ENCODE results near the gene AP2S1.
A peak's percentile ranks its signal among the peaks of the same experiment; 100 is the strongest.
"Not testable (repeated sequence)": the region's sequence is repeated elsewhere in the genome, so short reads cannot be mapped to it uniquely, and the experiment has no call there.

The AP2S1 gene

DNA sequence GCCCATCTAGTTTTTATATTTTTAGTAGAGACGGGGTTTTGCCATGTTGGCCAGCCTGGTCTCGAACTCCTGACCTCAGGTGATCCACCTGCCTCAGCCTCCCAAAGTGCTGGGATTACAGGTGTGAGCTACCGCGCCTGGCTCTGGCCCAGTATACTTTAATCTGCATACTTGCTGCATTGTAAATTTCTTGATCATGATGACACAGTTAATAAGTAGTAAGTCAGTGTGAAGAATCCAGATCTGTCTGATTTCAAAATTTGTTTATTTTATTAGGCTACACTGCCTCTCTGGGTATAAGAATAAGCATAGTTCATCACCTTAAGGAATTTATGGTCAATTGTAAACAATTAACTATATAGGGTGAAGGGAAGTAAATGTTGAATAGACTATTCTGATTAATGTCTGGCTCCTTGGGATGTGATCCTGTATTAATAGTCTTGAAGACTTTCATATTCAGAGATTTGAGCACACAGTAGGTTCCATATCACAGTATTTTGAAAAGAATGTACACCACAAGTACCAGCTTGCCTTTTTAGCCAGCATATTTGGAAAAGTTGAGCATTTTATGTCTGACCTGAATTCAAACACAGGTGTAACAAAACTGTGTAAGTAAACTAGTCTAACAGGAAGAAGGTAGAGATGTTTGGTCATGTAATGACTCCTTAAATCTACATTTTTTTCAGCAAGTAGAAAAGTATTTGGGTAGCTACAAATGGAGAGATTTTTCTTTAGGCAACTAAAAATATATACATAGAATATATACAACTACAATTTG lies 17.6 kb upstream of the AP2S1 start:
- H3K4me3 ChIP-seq (ENCODE audit: low read depth, low read length), result no peak overlapping the region

DNA sequence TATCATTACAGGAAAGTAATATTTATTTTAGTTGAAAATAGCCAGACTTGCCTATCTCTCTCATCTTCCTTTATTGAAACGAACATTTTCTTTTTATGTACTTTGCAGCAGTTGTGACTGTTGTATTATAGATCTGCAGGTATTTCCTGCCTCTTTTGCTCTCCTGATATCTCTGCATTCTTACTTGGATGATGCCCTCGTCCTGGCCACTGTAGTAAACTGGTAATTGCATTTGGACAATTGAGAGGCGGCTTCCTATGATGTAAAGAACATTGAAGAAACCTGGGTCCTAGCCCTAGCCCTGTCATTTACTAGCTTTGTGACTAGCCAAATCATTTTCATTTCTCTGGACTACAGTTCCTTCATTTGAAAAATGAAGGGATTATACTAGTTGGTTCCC lies 16.5 kb upstream of the AP2S1 start:
- no peak overlapping the region for H3K4me3 ChIP-seq (ENCODE audit: low read depth, low read length)

DNA sequence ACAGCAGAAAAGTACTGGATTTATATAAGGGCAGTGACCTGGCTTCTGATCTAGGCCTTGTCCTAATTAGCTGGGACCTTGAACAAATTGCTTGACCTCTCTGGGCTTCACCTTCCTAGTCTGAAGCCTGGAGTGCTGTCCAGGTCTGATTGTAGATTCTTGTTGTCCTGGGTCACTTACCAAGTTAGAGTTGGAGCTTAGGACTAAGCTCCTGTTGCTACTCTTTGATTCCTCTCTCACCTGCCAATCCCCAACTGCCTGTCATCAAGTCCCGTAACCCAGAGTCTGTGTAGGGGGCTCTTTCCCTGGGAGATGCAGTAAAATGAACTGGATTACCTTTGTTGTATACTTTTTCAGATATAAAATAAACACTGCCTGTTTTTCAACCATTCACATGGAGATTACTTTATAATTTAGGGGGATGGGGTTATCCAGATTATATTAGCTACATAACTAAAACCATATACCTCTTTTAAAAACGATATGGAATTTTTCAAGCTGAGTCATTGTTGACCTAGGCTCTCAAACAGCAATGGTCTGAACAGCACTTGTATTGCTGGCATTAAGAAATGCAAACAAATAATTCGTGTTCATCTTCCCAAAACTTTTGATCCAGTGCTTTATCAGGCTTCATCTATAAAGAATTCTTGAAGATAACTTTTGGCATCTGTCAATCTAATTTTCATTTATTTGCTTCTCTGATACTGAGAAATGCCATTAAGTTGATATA lies 15.9 kb upstream of the AP2S1 start:
- H3K4me3 ChIP-seq (ENCODE audit: low read depth, low read length), result no peak overlapping the region

DNA sequence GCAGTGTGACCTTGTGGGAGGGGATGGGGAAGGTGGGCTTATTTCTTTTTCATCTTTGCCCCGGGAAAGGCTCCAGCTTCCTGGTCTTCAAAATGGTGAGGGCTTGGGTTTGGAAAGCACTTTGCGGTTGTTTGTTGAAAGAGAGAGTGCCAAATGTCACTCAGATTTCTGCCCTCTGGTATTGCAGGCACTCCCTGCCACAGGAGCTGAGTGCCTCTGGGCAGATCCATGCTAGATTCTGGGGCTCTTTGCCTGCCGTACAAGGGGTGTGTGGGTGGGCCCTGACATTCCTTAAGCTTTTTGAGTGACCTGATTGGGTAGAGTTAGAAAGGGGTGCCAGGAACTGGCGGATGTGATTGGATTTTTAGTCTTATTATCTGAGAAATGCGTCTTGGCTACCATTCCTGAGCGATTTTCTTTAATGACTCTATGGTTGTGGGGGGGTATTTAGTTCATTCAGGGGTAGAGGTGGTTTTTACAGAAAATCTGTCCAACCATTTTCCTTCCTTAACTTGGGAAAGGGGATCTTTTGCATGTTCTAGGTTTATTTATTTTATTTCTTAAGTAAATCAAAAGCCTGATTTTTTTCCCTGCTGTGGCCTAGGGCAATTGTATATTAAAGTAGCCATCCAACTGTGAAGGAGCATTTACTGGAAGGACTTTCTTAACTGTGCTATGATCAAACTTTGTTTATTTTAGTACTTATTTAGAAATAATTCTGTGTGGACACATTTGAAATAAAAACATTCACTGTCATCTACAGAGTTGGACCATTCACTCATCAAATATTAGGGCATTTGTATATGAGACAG lies 13.4 kb upstream of the AP2S1 start:
- peak overlapping the region; percentile 27 for H3K4me3 ChIP-seq (ENCODE audit: low read depth, low read length)

DNA sequence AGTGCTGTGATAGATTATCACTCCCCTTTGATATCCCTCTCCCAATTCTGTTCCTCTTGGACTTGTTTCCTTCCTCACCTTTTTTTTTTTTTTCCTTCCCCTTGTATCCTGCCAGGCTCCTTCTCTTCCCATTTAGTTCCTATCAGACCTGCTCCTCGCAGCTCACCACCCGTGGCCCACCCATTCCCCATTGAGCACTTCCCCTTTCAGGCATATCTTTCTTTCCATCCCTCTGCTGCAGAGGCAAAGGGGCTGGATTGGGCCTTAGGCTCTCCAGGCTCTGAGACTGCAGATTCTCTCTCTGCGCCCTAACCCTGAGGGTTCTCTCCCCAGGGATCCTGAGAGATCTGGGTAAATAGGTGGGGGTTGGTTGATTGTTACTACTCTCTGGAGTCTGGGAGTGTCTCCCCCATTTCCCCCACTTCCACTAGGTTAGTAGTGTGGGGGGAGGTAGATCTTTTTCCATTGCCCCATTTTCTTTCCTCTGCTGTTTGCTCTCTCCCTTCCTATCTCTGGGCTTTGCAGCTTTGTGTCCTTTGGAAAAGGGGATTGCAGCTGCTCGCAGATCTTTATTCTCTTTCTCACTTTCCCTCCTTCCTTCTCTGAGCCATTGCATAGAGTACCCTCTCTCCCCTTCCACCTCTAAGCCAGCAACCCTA lies 12.5 kb upstream of the AP2S1 start:
- peak overlapping the region; percentile 27 for H3K4me3 ChIP-seq (ENCODE audit: low read depth, low read length)

DNA sequence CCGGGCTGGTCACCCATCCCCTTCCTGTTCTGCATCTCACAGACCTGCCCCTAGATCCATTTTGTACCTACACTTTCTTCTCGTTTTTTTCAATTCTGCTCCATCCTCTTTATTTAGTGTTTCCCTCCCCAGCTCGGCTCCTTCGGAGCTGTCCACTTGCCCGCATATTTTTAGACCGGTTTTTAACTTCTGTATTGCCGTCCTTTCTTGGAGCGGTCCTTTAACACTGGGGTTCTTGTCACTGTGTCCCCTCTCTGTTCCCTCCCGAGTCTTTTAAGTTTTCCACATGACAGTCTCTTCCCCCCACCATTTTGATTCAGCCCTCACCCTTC lies 11.8 kb upstream of the AP2S1 start:
- peak overlapping the region; percentile 69 for H3K4me3 ChIP-seq (ENCODE audit: low read depth, low read length)

DNA sequence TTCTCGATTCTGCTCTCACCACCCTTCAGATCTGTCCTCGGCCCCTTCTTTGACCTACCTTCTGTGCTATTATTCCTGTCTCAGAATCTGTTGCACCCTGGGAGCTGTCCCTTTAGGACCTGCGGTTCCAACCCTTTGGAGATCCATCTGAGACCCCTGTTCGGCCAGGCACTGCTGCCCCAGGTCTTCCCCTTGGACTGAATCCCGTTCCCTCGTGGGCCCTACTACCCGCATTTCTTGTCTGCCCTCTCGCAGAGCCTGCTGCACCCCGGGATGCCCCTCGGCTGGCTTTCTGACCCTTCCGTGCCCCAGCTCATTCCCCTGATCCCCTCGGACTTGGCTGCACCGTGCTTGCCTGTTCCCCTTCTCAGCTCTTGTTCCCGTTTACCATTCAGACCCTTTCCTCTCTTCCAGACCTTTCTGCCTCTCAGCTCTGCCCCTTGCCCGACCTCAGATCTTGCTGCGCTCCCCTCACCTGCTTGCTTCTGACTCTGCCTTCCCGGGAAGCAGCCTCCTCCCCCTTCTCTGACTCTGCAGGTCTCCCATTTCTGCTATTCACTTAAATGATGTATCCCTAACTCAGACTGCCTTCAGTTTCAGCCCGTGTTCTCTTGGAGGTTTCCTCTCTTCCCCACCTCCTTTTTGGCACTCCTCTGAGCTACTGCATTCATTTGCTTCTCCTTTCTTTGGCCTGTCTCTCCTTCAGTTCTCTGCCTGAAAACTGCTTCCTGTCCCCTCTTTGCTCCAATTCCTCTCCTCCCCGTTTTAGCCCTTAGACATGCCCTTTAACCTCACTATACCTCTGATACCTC lies 11.3 kb upstream of the AP2S1 start:
- peak overlapping the region; percentile 69 for H3K4me3 ChIP-seq (ENCODE audit: low read depth, low read length)

DNA sequence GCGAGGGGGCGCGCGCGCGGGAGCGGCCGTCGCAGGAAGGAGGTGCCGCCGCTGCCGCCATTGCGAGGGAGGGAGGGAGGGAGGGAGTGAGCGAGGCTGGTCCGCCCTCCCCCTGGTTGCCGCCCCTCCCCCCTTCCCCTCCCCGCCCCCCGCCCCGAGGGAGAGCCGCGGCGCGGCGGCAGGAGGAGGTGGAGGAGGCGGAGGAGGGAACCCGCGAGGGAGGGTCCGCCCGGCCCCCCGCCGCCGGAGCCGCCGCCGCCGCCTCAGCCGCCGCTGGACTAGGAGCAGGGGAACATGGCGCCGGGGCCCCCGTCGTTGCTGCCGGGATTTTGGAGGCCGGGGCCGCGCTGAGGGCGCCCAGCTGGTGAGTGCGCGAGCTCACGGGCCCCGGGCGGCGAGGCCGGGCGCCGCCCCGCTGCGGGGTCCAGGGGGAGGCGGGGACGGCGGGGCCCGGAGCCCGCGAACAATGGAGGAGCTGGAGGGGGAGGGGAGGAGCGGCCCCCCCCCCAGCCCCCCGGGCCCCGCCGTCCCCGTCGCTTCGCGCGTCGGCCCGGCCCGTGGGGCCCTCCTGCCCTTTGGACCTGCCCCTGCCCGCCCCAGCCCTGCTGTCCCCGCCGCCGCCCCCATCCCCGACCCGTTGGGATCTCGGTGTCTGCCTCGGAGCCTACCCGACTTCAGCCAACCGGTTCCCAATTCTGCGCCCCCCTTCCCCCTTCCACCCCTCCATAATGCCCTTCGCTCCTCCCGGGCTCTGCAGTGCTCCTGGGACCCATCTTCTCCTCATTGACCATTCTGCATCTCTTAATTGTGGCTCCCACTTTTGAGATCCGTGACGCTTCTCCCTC lies 10.4 kb upstream of the AP2S1 start, which contains the start of gene ARHGAP35:
Gene ARHGAP35 (plus strand): TSS at position 152 of the 845 bp plus-strand sequence. CDS start 57,679 bp downstream, outside the sequence.
- peak within 1 kb of the TSS; percentile 91 for H3K4me3 ChIP-seq (ENCODE audit: low read depth, low read length)

DNA sequence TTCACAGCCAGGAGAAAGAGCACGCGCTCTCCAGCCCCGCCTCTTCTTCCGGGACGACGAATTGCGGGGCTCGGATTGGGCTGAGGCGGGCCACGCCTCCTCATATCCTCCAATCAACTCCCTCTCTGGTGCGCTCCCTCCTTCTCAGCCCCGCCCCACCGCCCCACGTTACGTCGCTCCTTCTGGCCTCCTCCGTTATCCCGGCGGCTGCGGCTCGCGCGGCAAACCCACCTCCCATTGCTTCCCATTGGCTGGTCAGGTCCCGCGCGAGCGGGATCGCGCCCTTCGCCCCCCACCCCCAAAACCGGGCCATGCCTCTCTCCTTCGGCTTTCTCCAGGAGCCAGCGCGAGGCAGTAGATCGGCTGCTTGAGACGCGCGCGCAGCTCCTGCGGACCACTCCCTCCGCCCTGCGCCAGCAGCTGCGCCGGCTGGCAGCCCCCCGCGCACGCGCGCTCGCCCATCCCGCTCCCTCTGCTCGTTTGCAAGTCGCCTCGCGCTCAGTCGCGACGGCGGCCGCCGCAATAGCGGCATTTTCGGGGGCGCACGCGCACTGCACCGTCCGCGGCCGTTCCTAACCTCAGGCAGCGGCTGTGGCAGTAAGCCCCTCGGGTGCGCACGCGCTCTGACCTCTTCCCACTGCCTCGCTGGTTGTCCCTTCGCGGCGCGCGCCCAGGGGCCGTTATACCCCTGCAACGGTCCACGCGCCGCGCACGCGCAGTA lies 9.6 kb upstream of the AP2S1 start:
- peak overlapping the region; percentile 91 for H3K4me3 ChIP-seq (ENCODE audit: low read depth, low read length)

DNA sequence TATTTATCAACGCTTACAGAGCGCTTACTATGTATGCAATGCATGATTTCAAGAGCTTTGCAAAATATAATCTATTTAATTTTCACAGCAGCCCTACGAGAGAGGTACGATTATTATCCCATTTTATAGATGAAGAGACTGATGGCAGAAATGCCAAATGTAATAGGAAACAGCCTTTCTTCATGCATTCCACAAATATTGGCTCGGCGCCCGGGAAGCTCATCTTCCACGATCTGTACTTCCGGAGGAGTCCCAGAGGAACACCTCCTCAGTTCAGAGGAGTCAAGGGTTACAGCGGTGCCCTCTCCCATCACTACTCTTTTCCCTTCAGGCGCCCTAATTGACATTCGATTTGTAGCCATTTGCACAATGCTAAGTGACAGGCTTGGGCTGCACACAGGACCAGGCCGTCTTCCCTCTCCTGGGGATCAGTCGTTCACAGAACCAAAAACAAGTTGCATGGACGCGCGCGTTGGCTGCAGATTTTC lies 9.0 kb upstream of the AP2S1 start:
- H3K4me3 ChIP-seq (ENCODE audit: low read depth, low read length), result peak overlapping the region; percentile 91

DNA sequence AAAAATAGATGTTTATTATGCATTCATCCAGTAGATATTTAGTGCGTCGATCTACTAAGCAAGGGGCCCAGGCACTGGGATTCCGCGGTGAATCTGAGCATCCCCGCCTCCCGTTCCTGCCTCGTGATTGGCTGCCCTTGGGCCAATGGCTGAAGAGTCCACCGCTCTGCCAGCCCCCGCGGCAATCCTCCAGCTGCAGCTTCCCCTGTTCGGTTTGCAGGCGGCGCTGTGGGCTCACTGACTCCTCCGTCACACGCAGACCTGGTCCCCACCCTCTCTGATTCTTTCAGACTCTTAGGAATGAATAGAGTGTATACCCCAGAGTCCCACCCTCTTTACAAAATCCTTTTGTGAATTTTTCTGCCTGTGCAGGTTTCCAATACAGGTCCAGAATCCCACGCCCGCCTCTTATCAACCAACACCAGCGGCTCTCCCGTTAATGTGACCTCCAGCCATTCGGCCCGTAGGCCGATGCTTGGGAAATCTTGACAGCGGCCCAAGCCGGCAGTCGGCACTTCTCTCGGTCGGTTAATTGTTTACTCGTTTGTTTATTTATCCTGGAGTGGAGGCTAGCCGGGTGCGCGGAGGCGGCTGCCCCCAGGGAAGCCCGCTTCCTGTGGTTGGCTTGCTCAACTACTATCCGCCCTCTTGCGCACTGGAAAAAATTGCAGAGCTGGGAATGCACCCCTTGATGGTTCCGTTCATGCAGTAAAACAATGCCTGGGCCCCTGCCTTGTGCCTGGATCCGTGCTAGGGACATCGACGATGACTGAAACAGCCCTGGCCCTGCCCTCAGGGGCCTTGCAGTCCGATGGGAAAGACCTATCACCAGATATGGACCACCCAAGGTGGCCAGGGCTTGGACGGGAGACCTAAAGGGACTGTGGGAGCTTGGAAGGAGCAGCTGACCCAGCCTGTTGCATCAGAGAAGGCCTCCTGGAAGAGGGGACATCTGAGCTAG lies 5.7 kb upstream of the AP2S1 start:
- H3K4me3 ChIP-seq (ENCODE audit: low read depth, low read length), result no peak overlapping the region

DNA sequence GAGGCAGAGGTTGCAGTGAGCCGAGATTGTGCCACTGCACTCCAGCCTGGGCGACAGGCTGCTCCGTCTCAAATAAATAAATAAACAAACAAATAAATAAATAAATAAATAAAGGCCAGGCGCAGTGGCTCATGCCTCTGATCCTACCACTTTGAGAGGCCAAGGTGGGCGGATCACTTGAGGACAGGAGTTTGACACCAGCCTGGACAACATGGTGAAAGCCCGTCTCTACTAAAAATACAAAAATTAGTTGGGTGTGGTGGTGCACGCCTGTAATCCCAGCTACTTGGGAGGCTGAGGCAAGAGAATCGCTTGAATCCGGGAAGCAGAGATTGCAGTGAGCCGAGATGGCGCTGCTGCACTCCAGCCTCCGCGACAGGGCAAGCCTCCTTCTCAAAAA lies 4.1 kb upstream of the AP2S1 start:
- H3K4me3 ChIP-seq (ENCODE audit: low read depth, low read length), result not testable (repeated sequence)

DNA sequence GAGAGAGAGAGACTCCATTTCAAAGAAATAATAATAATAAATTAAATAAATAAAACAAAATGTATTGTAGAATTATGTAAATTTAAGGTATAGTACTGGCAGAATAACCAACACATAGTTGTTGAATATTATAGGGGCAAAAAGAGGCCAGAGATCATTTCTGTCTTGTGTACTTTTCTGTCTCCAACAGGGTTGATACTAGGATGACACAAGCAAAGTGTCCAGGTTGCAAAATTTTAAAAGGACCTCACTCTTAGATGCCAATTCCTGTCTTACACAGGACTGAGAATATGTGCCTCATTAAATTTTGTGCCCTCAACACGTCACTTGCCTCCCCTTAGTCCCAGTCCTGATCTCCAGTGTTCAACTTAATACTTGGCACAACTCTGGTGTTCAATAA lies 2.2 kb upstream of the AP2S1 start:
- no peak overlapping the region for H3K4me3 ChIP-seq (ENCODE audit: low read depth, low read length)

DNA sequence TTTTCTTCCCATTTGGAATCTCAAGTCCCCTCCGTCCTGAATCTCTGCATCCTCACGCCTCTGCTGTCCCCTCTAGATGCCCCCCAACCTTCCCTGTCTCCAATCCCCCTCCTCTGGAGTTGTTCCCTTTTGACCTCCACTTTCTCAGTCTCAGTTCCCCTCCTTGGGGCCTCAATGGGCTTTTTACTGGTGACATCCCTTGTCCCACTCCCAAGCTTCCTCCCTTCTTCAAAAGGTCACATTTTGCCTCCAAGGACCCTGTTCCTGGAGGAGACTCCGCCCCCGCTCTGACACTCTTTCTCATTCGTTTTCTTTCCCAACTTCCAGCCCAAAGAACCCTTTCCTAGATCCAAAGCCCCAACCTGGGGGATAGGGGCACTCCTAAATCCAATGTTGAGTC lies 1.0 kb downstream of the AP2S1 start:
- H3K4me3 ChIP-seq (ENCODE audit: low read depth, low read length), result peak overlapping the region; percentile 91

DNA sequence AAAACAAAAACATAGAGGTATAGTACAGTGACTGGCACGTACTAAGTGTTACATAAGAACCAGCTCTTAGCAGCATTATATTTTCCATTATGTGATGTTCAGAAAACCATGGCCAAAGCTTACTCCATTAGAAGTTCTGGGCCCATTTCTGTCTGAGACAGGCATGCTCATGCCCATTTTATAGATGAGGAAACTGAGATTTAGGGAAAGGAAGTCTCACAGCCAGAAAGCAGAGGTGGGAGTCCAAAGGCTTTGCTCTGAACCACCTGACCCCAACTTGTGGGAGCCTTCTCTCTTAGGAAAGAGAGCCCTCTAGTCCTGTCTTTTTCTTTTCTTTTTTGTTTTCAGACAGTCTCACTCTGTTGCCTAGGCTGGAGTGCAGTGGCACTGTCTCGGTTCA lies 2.3 kb downstream of the AP2S1 start:
- H3K4me3 ChIP-seq (ENCODE audit: low read depth, low read length), result no peak overlapping the region

DNA sequence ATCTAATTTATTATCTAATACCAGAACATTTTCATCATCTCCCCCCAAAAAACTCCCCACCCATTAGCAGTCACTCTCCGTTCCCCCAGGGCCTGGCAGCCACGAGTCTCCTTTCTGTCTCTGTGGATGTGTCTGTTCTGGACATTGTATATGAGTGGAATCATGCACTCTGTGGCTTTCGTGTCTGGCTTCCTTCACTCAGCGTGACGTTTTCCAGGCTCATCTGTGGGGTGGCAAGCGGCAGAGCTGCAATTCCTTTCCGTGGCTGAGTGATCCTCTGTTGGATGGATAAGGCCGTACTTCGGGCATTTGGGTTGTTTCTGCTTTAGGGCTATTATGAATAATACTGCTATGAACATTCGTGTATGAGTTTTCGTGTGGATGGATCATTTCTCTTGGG lies 3.1 kb downstream of the AP2S1 start:
- H3K4me3 ChIP-seq (ENCODE audit: low read depth, low read length), result no peak overlapping the region

DNA sequence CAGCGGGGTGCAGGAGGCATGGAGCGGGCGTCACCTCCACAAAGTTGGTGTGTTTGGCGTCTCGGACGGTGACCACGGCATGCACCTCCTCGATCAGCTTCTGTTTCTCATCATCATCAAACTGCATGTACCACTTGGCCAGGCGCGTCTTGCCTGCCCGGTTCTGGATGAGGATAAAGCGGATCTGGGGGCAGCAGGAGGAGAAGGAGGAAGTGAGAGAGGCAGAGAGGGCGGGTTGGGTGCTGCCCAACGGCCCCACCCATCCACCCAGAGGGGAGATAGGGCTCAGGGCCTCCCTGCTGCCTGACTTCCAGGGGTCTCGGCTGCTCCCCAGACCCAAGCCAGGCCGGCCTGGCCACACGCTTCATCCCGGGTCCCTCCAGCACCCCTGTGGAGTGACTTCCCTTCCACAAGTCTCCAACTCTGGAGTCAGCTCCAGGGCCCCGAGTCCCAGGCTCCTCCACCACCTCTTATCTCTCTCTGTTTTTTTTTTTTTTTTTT lies 4.6 kb downstream of the AP2S1 start:
- no peak overlapping the region for H3K4me3 ChIP-seq (ENCODE audit: low read depth, low read length)
